GM19043 (cell line): Measurements from ENCODE around the gene SCIN.
"Not testable (repeated sequence)": the region's sequence is repeated elsewhere in the genome, so short reads cannot be mapped to it uniquely, and the experiment has no call there.

ENCODE experiments used
- ATAC-seq: cut with Tn5 transposase; IDR thresholded peaks from one replicate; pipeline ENCODE4 v1.9.1; 2021; ENCODE audit warnings: low read depth; ENCODE audit not compliant: unreplicated experiment

The SCIN gene

GRCh38 chr7:12685550-12685949 is 115.0 kb downstream of the SCIN start:
- ATAC-seq: no peak

GRCh38 chr7:12686234-12686890 is 115.8 kb downstream of the SCIN start:
- peak; percentile 66 for ATAC-seq

- peak; percentile 84 for ATAC-seq
These were observed 116.6 kb downstream of the SCIN start, which contains the start of gene ARL4A for GRCh38 chr7:12686891-12687717. TSS of gene ARL4A (plus strand) at chr7:12687633. CDS start at chr7:12688255, 622 bp downstream.

GRCh38 chr7:12687718-12688171 is 117.2 kb downstream of the SCIN start:
- no peak for ATAC-seq

GRCh38 chr7:12688485-12689170 is 118.1 kb downstream of the SCIN start:
- ATAC-seq: not testable (repeated sequence)

GRCh38 chr7:12689451-12689850 is 118.9 kb downstream of the SCIN start:
- ATAC-seq: no peak

- no peak for ATAC-seq
These were observed 119.7 kb downstream of the SCIN start for GRCh38 chr7:12690041-12690878.

GRCh38 chr7:12691388-12691787 is 120.9 kb downstream of the SCIN start:
- ATAC-seq: not testable (repeated sequence)

GRCh38 chr7:12692035-12692434 is 121.5 kb downstream of the SCIN start:
- ATAC-seq: no peak

- no peak for ATAC-seq
These were observed 122.1 kb downstream of the SCIN start for GRCh38 chr7:12692479-12693259.

GRCh38 chr7:12694817-12695216 is 124.3 kb downstream of the SCIN start:
- ATAC-seq: no peak

GRCh38 chr7:12695965-12696364 is 125.4 kb downstream of the SCIN start:
- ATAC-seq: no peak

GRCh38 chr7:12699299-12699698 is 128.8 kb downstream of the SCIN start:
- no peak for ATAC-seq

GRCh38 chr7:12701433-12701832 is 130.9 kb downstream of the SCIN start:
- ATAC-seq: no peak

- no peak for ATAC-seq
These were observed 133.4 kb downstream of the SCIN start for GRCh38 chr7:12703881-12704280.

- no peak for ATAC-seq
These were observed 135.4 kb downstream of the SCIN start for GRCh38 chr7:12705878-12706277.

GRCh38 chr7:12706900-12707536 is 136.5 kb downstream of the SCIN start:
- ATAC-seq: no peak

- no peak for ATAC-seq
These were observed 137.8 kb downstream of the SCIN start for GRCh38 chr7:12708314-12708713.
